Mesothelial cell of epicardium (in vitro differentiated cells): ENCODE data around the gene ULBP1. TPM values are rescaled to one million over a fixed set of nuclear protein-coding genes. Genes with fewer than 3 reads are reported as not detected.

Source experiments
- DNase-seq, 2 experiments: peaks; one replicate each; pipeline ENCODE4 v3.0.0; 2021; ENCODE audit warnings: low spot score in 2 of 2; ENCODE audit not compliant: unreplicated experiment in 2 of 2
- H3K27ac Mint-ChIP-seq: 2 replicates; pipeline ENCODE4 v1.8.0; 2021; ENCODE audit warnings: mixed read lengths
- H3K27me3 Mint-ChIP-seq: 2 replicates; pipeline ENCODE4 v1.8.0; 2021; ENCODE audit warnings: low read depth, mixed read lengths
- H3K36me3 Mint-ChIP-seq: 2 replicates; pipeline ENCODE4 v1.8.0; 2021; ENCODE audit warnings: mixed read lengths
- H3K4me1 Mint-ChIP-seq: 2 replicates; pipeline ENCODE4 v1.8.0; 2021; ENCODE audit warnings: mixed read lengths
- H3K4me3 Mint-ChIP-seq: 2 replicates; pipeline ENCODE4 v1.8.0; 2021; ENCODE audit warnings: mild to moderate bottlenecking, moderate library complexity, mixed read lengths
- H3K9me3 Mint-ChIP-seq: 2 replicates; pipeline ENCODE4 v1.8.0; 2021; ENCODE audit warnings: mixed read lengths
- total RNA-seq: library from RNA; stranded (reverse); gene quantifications from 3 replicates; pipeline ENCODE4 v1.2.1, GENCODE V29; 2021
- TF ChIP-seq, protein P1 (sequence below): fragments of 200-600 bp; sonication (generic); IDR thresholded peaks from one replicate; pipeline ENCODE4 v1.5.0; 2021; ENCODE audit warnings: antibody characterized with exemption; ENCODE audit not compliant: unreplicated experiment

ULBP1 gene
- total RNA-seq, 1 donor from 2014 or later: 0.07 TPM

- TF ChIP-seq, protein P1, sequence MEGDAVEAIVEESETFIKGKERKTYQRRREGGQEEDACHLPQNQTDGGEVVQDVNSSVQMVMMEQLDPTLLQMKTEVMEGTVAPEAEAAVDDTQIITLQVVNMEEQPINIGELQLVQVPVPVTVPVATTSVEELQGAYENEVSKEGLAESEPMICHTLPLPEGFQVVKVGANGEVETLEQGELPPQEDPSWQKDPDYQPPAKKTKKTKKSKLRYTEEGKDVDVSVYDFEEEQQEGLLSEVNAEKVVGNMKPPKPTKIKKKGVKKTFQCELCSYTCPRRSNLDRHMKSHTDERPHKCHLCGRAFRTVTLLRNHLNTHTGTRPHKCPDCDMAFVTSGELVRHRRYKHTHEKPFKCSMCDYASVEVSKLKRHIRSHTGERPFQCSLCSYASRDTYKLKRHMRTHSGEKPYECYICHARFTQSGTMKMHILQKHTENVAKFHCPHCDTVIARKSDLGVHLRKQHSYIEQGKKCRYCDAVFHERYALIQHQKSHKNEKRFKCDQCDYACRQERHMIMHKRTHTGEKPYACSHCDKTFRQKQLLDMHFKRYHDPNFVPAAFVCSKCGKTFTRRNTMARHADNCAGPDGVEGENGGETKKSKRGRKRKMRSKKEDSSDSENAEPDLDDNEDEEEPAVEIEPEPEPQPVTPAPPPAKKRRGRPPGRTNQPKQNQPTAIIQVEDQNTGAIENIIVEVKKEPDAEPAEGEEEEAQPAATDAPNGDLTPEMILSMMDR: no peak
- Mint-ChIP-seq H3K9me3 (no peaks in the 10 kb centered on the region), H3K4me1 (no peaks in the 10 kb centered on the region), H3K36me3 (no peaks in the 10 kb centered on the region), H3K27me3 (peaks cover 94% of the 10 kb centered on the region), H3K4me3 (no peak overlapping the region), H3K27ac (no peak overlapping the region)
- DNase-seq: no peak
These were observed 30.7 kb upstream of the ULBP1 start for GRCh38 chr6:149933036-149933435.

- no peaks in the 10 kb centered on the region for H3K36me3 Mint-ChIP-seq
- peaks cover 2% of the 10 kb centered on the region for H3K4me1 Mint-ChIP-seq
- TF ChIP-seq, protein P1: no peak
- H3K4me3 Mint-ChIP-seq: no peak overlapping the region
- peaks cover 94% of the 10 kb centered on the region for H3K27me3 Mint-ChIP-seq
- no peaks in the 10 kb centered on the region for H3K9me3 Mint-ChIP-seq
- H3K27ac Mint-ChIP-seq: no peak overlapping the region
- DNase-seq: no peak
These were observed 30.3 kb upstream of the ULBP1 start for GRCh38 chr6:149933461-149933860.

DNA sequence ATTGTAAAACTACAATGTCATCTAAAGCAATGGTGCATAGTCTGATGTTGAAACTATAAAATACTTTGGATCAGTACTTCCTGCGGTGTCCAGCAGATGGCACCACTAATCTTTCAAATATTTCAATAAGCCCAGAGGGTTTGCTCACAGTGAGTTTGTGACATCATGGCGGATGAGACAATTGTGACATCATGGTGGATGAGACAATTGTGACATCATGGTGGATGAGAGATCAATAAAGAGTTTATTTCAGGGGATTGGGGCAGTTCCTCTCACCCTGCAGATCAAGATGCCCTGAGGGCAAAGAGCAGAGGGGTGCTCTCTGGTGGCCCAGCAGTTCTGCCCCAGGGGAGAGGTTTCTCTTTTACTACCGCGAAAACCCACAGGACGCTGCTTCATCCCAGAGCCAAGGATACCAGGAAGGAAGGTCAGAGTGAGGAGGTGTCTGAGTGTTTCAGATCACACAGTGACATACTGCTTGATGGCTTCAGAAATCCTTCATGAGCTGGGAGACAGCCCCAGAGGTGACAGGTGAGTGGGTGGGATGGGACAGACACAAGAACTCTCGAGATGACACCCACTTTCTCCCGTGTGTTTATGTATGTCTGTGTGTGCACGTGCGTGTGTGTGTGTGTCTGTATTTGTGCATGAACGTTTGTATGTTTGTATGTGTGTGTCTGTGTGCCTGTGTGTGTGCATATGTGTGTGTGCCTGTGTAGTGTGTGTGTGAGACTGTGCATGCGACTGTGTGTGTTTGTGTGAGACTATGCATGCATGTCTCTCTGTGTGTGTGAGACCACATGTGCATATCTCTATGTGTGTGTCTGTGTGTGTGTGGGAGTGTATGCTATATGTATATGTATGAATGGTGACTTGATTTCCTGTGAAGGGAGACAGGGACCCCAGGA is 29.2 kb upstream of the ULBP1 start:
- DNase-seq: peak in 1 of 2 experiments; percentile 75
- Mint-ChIP-seq H3K4me3 (no peak overlapping the region), H3K9me3 (no peaks in the 10 kb centered on the region), H3K27me3 (peaks cover 94% of the 10 kb centered on the region), H3K4me1 (peaks cover 9% of the 10 kb centered on the region), H3K36me3 (no peaks in the 10 kb centered on the region), H3K27ac (no peak overlapping the region)
- TF ChIP-seq, protein P1: peak; percentile 88

GRCh38 chr6:149935246-149935645 is 28.5 kb upstream of the ULBP1 start:
- peaks cover 9% of the 10 kb centered on the region for H3K4me1 Mint-ChIP-seq
- H3K4me3 Mint-ChIP-seq: no peak overlapping the region
- no peak for DNase-seq
- H3K9me3 Mint-ChIP-seq: no peaks in the 10 kb centered on the region
- H3K36me3 Mint-ChIP-seq: no peaks in the 10 kb centered on the region
- H3K27me3 Mint-ChIP-seq: peaks cover 94% of the 10 kb centered on the region
- H3K27ac Mint-ChIP-seq: no peak overlapping the region
- TF ChIP-seq, protein P1: no peak

DNA sequence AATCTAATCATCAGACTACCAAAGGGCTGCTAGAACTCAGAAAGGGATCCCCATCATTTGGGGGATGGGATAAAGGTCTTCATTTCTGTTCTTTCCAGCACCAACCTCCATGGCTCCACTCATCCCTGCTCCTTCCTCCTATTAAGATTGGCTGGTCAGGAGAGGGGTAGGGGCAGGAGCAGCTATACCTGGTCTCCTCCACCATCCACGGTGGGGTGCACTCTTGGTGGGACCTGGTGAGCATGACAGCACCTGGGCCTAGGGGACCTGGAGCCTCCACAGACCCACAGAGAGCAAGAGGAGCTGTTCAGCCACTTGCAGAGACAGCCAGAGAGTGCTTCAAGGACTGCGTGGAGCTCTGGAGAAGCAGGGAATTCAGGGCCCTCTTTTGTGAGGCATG is 28.1 kb upstream of the ULBP1 start:
- H3K4me3 Mint-ChIP-seq: no peak overlapping the region
- no peaks in the 10 kb centered on the region for H3K9me3 Mint-ChIP-seq
- H3K27me3 Mint-ChIP-seq: peaks cover 94% of the 10 kb centered on the region
- no peak overlapping the region for H3K27ac Mint-ChIP-seq
- peaks cover 9% of the 10 kb centered on the region for H3K4me1 Mint-ChIP-seq
- TF ChIP-seq, protein P1: no peak
- no peaks in the 10 kb centered on the region for H3K36me3 Mint-ChIP-seq
- no peak for DNase-seq
